Activated CD4-positive, alpha-beta T cell treated with anti-CD3 and anti-CD28 coated beads, Interleukin-2, amount 50 U/mL, for 1 hour (primary cell): Measurements from ENCODE around the gene NECTIN2.
"Not testable (repeated sequence)": the region's sequence is repeated elsewhere in the genome, so short reads cannot be mapped to it uniquely, and the experiment has no call there.

ENCODE experiments used
- DNase-seq: peaks from one replicate; pipeline ENCODE4 v3.0.0-alpha.2; 2020

NECTIN2 gene

GRCh38 chr19:44855606-44856005 is 9.5 kb downstream of the NECTIN2 start:
- DNase-seq = no peak

- DNase-seq = no peak
Observed at GRCh38 chr19:44856421-44857083, 10.5 kb downstream of the NECTIN2 start.

DNA sequence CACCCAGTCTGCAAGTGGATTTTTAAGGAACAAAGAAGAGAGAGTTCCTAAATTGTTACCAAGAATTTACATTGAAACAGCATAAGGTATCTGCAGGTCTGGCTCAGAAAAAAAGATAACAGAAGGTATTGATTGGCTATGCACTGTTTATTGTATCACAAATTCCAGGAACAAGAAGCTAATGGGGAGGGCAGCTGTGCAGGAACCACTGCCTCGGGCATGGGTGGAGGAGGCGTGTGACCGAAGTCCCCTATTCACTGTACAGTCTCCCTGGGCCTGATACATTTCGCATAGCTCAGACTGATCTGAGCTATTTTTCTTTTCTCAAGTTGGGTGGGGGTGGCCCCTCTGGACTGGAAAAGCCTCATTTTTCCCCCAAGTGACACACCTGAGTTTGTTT is 11.7 kb downstream of the NECTIN2 start:
- no peak for DNase-seq

DNA sequence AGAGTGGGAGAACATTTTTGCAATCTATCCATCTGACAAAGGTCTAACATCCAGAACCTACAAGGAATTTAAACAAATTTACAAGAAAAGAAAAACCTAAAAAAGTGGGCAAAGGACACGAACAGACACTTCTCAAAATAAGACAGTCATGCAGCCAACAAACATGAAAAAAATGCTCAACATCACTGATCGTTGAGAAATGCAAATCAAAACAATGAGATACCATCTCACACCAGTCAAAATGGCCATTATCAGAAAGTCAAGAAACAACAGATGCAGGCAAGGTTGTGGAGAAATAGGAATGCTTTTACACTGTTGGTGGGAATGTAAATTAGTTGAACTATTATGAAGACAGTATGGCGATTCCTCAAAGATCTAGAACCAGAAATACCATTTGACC is 15.5 kb downstream of the NECTIN2 start:
- DNase-seq = not testable (repeated sequence)

DNA sequence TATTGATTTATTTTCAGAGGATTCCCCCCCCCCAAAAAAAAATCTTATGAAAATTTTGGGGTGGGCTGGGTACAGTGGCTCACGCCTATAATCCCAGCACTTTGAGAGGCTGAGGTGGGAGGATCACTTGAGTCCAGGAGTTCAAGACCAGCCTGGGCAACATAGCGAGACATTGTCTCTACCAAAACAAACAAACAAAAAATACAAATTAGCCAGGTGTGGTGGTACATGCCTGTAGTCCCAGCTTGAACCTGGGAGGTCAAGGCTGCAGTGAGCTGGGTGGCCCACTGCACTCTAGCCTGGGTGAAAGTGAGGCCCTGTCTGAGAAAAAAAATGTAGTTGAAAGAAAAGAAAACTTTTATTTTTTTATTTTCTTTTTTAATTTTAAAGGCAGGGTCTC is 17.9 kb downstream of the NECTIN2 start:
- no peak for DNase-seq

GRCh38 chr19:44865196-44865767 is 19.2 kb downstream of the NECTIN2 start:
- no peak for DNase-seq

DNA sequence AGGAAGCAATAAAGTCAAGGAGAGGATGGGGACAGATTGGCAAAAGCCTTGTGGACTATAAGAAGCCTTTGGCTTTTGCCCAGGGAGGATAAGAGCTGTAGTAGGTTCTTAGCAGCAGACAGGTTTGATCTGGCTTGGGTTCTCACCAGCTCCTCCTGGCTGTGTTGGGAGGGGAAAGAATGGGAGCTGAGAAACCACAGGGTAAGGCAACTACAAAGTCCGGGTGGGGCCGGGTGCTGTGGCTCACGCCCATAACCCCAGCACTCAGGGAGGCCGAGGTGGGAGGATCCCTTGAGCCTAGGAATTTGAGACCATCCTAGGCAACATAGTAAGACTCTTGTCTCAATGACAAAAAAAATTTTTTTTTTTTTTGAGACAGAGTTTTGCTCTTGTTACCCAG is 20.6 kb downstream of the NECTIN2 start:
- no peak for DNase-seq

DNA sequence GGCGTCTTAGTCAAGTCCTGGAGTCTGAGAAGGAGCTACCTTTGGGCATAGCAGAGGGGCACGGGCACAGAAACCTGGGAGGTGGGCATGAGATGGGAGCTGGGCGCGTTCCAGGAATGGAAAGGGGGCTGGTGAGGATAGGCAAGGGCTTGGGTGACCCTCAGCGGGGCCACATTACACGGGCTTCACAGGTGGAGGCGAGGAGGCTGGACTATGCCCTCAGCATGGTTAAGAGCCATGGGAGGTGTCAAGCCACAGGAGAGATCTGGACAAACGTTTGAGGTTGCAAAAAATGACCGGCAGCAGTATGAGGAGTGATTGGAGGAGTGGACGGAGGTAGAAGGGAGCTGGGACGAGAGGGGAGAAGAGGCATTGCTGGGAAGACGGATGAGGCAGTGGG is 21.5 kb downstream of the NECTIN2 start:
- DNase-seq = no peak

DNA sequence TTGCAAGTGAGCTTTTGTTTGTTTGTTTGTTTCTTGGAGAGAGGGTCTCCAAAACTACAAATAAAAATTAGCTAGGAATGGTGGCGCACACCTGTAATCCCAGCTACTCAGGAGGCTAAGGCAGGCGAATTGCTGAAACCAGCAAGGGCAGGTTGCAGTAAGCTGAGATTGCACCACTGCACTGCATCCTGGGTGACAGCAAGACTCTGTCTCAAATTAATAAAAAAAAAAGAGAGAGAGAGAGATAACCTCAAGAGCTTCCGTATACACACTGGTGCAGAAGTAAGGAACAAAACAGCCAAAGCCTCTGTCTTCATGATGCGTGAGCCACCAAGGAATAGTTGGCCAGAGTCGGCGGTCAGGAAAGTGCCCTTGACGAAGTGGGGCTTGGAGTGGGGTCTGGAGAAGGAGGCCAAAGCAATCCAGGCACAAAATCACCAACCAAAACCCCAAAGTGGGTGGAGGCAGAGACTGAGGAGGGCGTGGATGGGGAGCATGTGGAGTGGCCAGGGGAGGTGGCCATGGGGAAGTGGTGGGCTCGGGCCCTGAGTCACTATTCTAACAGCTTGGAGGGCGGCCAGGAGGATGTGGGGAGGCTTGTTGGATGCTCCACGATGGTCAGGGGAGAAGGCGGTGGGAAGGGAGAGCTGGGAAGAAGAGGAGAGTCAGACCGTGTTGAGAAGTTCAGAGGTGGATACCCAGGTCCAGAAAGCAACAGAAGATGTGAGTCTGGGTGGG is 23.8 kb downstream of the NECTIN2 start:
- DNase-seq = no peak

DNA sequence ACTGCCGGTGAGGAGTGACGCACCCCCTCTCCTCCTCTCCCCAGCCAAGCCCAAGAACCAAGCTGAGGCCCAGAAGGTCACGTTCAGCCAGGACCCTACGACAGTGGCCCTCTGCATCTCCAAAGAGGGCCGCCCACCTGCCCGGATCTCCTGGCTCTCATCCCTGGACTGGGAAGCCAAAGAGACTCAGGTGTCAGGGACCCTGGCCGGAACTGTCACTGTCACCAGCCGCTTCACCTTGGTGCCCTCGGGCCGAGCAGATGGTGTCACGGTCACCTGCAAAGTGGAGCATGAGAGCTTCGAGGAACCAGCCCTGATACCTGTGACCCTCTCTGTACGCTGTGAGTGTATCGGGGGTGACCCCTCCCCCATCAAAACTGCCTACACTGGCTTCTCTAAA is 25.7 kb downstream of the NECTIN2 start:
- DNase-seq = no peak

DNA sequence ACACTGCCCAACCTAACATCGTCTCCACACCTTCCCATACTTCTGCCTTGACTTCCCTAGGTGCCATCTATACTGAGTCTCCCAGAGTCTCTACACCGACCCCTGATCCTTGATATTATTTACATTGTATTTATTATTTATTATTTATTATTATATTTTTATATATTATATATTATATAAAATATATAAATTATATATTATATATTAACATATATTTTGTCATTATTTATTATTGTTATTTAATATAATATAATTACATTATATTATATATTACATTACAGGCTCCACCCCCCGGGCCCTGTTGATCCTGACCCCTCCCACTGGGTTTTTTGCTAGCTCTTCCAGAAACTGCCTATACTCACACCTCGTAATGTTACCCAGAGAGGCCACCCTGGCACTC is 26.6 kb downstream of the NECTIN2 start:
- no peak for DNase-seq

- no peak for DNase-seq
Observed at GRCh38 chr19:44874317-44874716, 28.2 kb downstream of the NECTIN2 start.

- DNase-seq = no peak
Observed at GRCh38 chr19:44875666-44876451, 29.8 kb downstream of the NECTIN2 start.

GRCh38 chr19:44876930-44877535 is 30.9 kb downstream of the NECTIN2 start:
- DNase-seq = no peak

GRCh38 chr19:44878120-44878865 is 32.2 kb downstream of the NECTIN2 start:
- no peak for DNase-seq

- no peak for DNase-seq
Observed at GRCh38 chr19:44879309-44880065, 33.4 kb downstream of the NECTIN2 start.

- no peak for DNase-seq
Observed at GRCh38 chr19:44882063-44882462, 36.0 kb downstream of the NECTIN2 start.

- not testable (repeated sequence) for DNase-seq
Observed at GRCh38 chr19:44882619-44883397, 36.7 kb downstream of the NECTIN2 start.

DNA sequence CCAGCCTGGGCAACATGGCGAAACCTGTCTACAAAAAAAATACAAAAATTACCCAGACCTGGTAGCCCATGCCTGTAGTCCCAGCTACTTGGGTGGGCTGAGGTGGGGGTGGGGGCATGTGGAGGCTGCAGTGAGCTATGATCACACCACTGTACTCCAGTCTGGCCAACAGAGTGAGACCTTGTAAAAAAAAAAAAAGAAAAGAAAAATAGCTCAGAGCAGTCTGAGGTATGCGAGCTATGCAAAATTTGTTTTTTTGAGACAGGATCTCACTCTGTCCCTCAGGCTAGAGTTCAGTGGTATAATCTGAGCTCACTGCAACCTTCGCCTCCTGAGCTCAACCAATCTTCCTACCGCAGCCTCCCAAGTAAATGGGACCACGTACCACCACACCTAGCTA is 37.8 kb downstream of the NECTIN2 start:
- DNase-seq = no peak

- DNase-seq = no peak
Observed at GRCh38 chr19:44884566-44884965, 38.5 kb downstream of the NECTIN2 start.

GRCh38 chr19:44886141-44886540 is 40.0 kb downstream of the NECTIN2 start:
- DNase-seq = no peak
